GM18868 (cell line): ENCODE measurements around the gene ZFAND5.

ENCODE experiments used
- ATAC-seq: cut with Tn5 transposase; IDR thresholded peaks from one replicate; pipeline ENCODE4 v1.9.1; 2021; ENCODE audit warnings: mild to moderate bottlenecking, moderate library complexity; ENCODE audit not compliant: unreplicated experiment

ZFAND5 gene

GRCh38 chr9:72332351-72332750, 32.7 kb downstream of the ZFAND5 start:
- no peak for ATAC-seq

GRCh38 chr9:72327631-72328030, 37.4 kb downstream of the ZFAND5 start:
- peak; percentile 71 for ATAC-seq

- no peak for ATAC-seq
These were observed 38.4 kb downstream of the ZFAND5 start for GRCh38 chr9:72326641-72327040.

GRCh38 chr9:72324974-72325373, 40.0 kb downstream of the ZFAND5 start:
- ATAC-seq: no peak

GRCh38 chr9:72322678-72323077, 42.3 kb downstream of the ZFAND5 start:
- ATAC-seq: no peak

- ATAC-seq: no peak
These were observed 42.7 kb downstream of the ZFAND5 start for GRCh38 chr9:72322259-72322658.

GRCh38 chr9:72315510-72316311, 49.3 kb downstream of the ZFAND5 start:
- ATAC-seq: no peak

GRCh38 chr9:72315089-72315509, 49.9 kb downstream of the ZFAND5 start:
- ATAC-seq: no peak

GRCh38 chr9:72313507-72313906, 51.5 kb downstream of the ZFAND5 start:
- ATAC-seq: no peak

GRCh38 chr9:72312386-72312987, 52.5 kb downstream of the ZFAND5 start:
- ATAC-seq: no peak

GRCh38 chr9:72309364-72310133, 55.5 kb downstream of the ZFAND5 start:
- ATAC-seq: no peak

GRCh38 chr9:72306761-72307160, 58.2 kb downstream of the ZFAND5 start:
- ATAC-seq: no peak

- no peak for ATAC-seq
These were observed 59.3 kb downstream of the ZFAND5 start for GRCh38 chr9:72305707-72306106.

GRCh38 chr9:72305102-72305546, 59.9 kb downstream of the ZFAND5 start:
- peak; percentile 78 for ATAC-seq

GRCh38 chr9:72304538-72304937, 60.5 kb downstream of the ZFAND5 start:
- ATAC-seq: no peak
